OCI-LY1 (cell line): ENCODE measurements around the gene EIF2S2.

Experiments used
- EZH2 ChIP-seq: fragments of 200-600 bp; sonication (generic), shearing (Covaris generic); IDR thresholded peaks from 2 replicates; pipeline ENCODE4 v1.8.0; 2017; ENCODE audit warnings: borderline replicate concordance, mixed run types, mild to moderate bottlenecking, antibody characterized with exemption, low read length, moderate library complexity, mixed read lengths
- TF ChIP-seq, protein P1 (sequence below): fragments of 200-600 bp; sonication (generic), shearing (Covaris generic); IDR thresholded peaks from 2 replicates; pipeline ENCODE4 v1.5.1; 2017; ENCODE audit warnings: mild to moderate bottlenecking, antibody characterized with exemption, low read length, moderate library complexity, mixed read lengths

DNA sequence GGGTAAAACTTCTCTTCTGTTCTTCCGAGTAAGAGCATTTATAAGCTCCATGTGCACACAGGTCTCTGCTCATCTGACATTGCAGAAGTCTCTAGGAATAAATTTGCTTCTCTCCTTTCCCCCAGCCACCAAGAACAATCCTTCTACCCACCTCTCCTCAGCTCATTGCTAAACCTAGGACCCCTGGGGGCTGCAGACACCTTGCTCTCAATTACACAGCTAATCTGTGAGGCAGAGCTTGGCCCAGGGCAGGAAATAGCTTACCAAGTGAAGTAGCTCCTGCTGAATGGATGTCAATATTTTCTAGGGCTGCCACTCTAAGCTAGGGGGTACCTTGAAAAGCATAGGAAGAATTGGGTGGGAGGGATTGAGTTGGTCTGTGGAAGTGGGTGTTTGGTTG, 44.0 kb downstream of the EIF2S2 start:
- TF ChIP-seq, protein P1, sequence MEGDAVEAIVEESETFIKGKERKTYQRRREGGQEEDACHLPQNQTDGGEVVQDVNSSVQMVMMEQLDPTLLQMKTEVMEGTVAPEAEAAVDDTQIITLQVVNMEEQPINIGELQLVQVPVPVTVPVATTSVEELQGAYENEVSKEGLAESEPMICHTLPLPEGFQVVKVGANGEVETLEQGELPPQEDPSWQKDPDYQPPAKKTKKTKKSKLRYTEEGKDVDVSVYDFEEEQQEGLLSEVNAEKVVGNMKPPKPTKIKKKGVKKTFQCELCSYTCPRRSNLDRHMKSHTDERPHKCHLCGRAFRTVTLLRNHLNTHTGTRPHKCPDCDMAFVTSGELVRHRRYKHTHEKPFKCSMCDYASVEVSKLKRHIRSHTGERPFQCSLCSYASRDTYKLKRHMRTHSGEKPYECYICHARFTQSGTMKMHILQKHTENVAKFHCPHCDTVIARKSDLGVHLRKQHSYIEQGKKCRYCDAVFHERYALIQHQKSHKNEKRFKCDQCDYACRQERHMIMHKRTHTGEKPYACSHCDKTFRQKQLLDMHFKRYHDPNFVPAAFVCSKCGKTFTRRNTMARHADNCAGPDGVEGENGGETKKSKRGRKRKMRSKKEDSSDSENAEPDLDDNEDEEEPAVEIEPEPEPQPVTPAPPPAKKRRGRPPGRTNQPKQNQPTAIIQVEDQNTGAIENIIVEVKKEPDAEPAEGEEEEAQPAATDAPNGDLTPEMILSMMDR, result no peak
- no peak for TF ChIP-seq EZH2
